ENCODE results near the gene PBRM1. TPM values are rescaled to one million over a fixed set of nuclear protein-coding genes. Genes with fewer than 3 reads are reported as not detected.
A peak's percentile ranks its signal among the peaks of the same experiment; 100 is the strongest.

Gene PBRM1
- total and polyA plus RNA-seq, 7 experiments from 2014 or later, result 58.4 to 109 (median 76.9) TPM

DNA sequence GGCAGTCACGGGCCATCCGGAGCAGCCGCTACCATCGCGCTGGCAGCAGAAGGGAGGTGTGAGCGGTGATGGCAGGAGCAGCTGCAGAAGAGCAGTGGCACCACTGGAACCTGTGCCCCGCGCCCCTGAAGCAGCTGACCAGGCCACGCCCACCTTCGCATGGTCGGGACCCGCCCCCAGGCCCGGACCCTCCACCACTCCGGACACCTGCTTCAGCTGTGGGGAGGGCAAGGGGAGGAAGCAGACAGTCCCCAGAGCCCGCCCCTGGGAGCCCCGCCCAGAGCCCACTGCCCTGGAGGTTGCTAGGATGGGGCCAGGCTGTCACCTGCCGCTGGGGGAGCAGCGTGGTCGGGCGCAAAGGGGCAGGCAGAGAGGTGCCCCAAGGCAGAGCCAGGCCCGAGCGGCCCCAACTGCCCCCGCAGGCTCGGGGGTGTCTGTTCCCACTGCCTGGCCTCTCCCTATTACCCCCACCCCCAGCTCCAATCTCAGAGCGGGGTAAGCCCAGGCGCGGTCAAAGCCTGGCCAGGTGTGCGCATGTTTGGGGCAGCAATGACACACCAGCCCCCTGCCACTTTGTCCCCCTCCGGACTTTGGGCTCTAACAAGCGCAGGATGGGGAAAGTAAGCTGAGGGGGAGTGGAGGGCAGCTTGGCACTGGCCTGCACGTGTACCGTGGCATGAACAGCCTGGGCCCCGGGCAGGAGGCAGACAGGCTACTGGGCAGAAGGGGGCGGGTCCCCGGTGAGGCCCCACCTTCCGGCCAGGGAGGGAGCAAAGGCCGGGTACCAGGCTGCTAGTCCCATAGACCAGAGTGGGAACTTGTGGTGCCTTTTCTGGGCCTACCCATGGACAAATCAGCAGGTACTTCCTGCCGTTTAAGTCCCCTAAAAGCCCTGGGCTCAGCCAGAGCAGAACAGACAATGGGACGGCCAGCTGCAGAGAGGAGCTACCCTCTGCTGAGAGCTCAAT is 28.9 kb upstream of the PBRM1 start:
- Mint-ChIP-seq H3K36me3 (peaks cover 0 to 14% (median 5%) of the 10 kb centered on the region in 5 donors), H3K4me1 (peaks cover 2 to 12% (median 9%) of the 10 kb centered on the region in 7 donors), H3K27ac (no peak overlapping the region), H3K9me3 (peaks cover 0 to 3% (median 0%) of the 10 kb centered on the region in 11 donors), H3K4me3 (no peak overlapping the region), H3K27me3 (no peaks in the 10 kb centered on the region)
- Histone ChIP-seq H3K9me3 (ENCODE audit: control insufficient read depth in 2 of 3, low read length in 3 of 3) (no peaks in the 10 kb centered on the region), H3K27ac (ENCODE audit: low read depth, low read length) (no peak overlapping the region), H3K4me1 (ENCODE audit: control insufficient read depth in 2 of 2, insufficient read depth in 2 of 2, low read length in 2 of 2) (no peaks in the 10 kb centered on the region), H3K36me3 (ENCODE audit: control insufficient read depth in 2 of 3, insufficient read depth in 3 of 3, low read length in 3 of 3) (peaks cover 0 to 4% (median 0%) of the 10 kb centered on the region in 3 experiments), H3K4me3 (ENCODE audit: low read length) (no peak overlapping the region), H3K27me3 (ENCODE audit: control insufficient read depth in 2 of 2, insufficient read depth in 2 of 2, low read length in 2 of 2) (no peaks in the 10 kb centered on the region)
- ATAC-seq (no peak), DNase-seq (no peak)
- intact Hi-C loops (cut with micrococcal nuclease), result no loop called here
- ChIA-PET POLR2A (interaction anchor here (0.6 to 1.7 kb wide), 2 partner anchors 8 to 516 kb away, joined by 3 to 8 read pairs; partner anchors contain the start of genes GLT8D1 and SPCS1), CTCF (no interaction called here)

DNA sequence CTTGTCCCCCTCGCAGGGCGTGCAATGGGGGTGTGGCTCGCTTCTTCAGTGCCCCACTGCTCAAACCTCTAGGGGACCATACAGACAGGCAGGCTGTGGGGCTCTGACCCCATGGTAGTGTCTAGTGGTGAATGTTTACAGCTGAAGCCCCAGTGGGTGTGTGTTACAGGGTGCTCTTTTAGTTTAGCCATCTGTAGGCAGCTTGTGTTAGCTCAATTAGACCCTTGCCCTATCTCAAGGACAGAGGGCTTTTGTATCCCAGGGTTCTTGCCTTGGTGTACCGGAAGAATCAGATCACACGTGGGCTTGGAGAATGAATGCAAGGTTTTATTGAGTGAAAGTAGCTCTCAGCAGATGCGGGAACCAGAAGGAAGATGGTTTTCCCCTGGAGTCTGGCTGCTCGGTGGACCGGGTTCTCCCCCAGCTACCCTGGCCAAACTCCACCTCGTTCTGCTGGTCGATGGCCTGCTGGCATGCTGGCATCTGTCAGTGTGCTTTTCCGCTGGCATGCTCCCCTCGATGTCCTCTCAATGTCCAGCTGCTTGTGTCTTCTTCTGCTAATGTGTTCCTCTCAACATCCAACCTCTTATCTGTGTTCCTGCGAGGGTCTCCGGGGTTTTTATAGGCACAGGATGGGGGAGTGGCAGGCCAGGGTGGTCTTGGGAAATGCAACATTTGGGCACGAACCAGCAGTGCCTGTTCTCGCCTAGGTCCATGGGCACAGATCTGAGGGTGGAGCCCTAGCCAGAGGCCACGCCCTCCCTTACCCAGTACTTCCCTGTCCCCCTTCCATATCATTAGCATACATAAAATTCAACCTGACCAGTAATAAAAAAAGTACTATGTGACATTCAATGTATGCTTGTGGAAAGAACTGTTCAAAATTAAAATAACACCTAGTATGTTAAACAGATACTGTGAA is 26.8 kb upstream of the PBRM1 start:
- H3K27me3 ChIP-seq (ENCODE audit: control insufficient read depth in 2 of 2, insufficient read depth in 2 of 2, low read length in 2 of 2), result no peaks in the 10 kb centered on the region
- ChIA-PET POLR2A (no interaction called here), CTCF (no interaction called here)
- H3K4me3 ChIP-seq (ENCODE audit: low read length), result no peak overlapping the region
- Mint-ChIP-seq H3K27ac (peak overlapping the region in 4 of 9 donors; percentile 14 to 29 (median 24)), H3K27me3 (no peaks in the 10 kb centered on the region), H3K9me3 (no peaks in the 10 kb centered on the region), H3K4me1 (peaks cover 5 to 15% (median 12%) of the 10 kb centered on the region in 7 donors), H3K4me3 (no peak overlapping the region), H3K36me3 (peaks cover 0 to 16% (median 8%) of the 10 kb centered on the region in 5 donors)
- H3K27ac ChIP-seq (ENCODE audit: low read depth, low read length), result no peak overlapping the region
- H3K4me1 ChIP-seq (ENCODE audit: control insufficient read depth in 2 of 2, insufficient read depth in 2 of 2, low read length in 2 of 2), result peaks cover 3 to 5% of the 10 kb centered on the region in 2 donors
- no peaks in the 10 kb centered on the region for H3K9me3 ChIP-seq (ENCODE audit: control insufficient read depth in 2 of 3, low read length in 3 of 3)
- ATAC-seq (no peak), DNase-seq (no peak)
- peaks cover 0 to 18% (median 6%) of the 10 kb centered on the region in 3 experiments for H3K36me3 ChIP-seq (ENCODE audit: control insufficient read depth in 2 of 3, insufficient read depth in 3 of 3, low read length in 3 of 3)
- intact Hi-C loops (cut with micrococcal nuclease), result no loop called here

DNA sequence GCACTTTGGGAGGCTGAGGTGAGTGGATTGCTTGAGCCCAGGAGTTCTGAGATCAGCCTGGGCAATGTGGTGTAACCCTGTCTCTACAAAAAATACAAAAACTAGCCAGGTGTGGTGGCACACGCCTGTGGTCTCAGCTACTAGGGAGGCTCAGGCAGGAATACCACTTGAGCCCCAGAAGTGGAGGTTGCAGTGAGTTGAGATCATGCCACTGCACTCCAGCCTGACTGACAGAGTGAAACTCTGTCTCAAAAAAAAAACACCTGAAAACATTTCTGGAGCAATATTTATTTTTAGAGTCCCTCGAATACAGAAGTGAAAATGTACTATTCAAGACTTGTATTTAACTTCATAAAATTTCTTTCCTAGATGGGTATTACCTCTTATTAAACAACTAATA is 24.8 kb upstream of the PBRM1 start:
- Histone ChIP-seq H3K27me3 (ENCODE audit: control insufficient read depth in 2 of 2, insufficient read depth in 2 of 2, low read length in 2 of 2) (no peaks in the 10 kb centered on the region), H3K4me1 (ENCODE audit: control insufficient read depth in 2 of 2, insufficient read depth in 2 of 2, low read length in 2 of 2) (peaks cover 14 to 15% of the 10 kb centered on the region in 2 donors), H3K9me3 (ENCODE audit: control insufficient read depth in 2 of 3, low read length in 3 of 3) (no peaks in the 10 kb centered on the region), H3K27ac (ENCODE audit: low read depth, low read length) (no peak overlapping the region), H3K36me3 (ENCODE audit: control insufficient read depth in 2 of 3, insufficient read depth in 3 of 3, low read length in 3 of 3) (peaks cover 0 to 24% (median 6%) of the 10 kb centered on the region in 3 experiments), H3K4me3 (ENCODE audit: low read length) (no peak overlapping the region)
- H3K27me3 Mint-ChIP-seq, result no peaks in the 10 kb centered on the region
- no peak overlapping the region for H3K4me3 Mint-ChIP-seq
- no peak for DNase-seq
- peaks cover 0 to 11% (median 3%) of the 10 kb centered on the region in 5 donors for H3K36me3 Mint-ChIP-seq
- peaks cover 8 to 22% (median 18%) of the 10 kb centered on the region in 7 donors for H3K4me1 Mint-ChIP-seq
- H3K9me3 Mint-ChIP-seq, result no peaks in the 10 kb centered on the region
- ChIA-PET CTCF (no interaction called here), POLR2A (no interaction called here)
- intact Hi-C loops (cut with micrococcal nuclease), result no loop called here
- no peak for ATAC-seq
- peak overlapping the region in 1 of 9 donors; percentile 25 for H3K27ac Mint-ChIP-seq

DNA sequence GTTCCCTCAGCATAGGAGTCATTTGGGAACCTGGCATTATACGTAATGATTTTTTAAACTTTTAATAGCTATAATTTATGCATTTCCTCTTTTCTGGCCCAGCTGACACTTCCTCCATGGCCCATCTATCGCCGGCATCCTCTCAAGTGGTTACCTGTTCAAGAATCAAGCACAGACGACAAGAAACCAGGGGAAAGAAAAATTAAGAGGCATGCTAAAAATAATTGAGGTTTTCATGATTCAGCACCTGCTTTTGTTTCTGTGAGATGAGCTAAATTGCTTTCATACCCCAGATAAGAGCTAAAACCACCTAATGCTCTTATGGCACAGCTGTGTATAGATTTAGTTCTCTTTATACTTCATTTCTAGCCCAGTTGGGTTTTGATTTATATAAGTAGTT is 21.9 kb upstream of the PBRM1 start:
- Mint-ChIP-seq H3K36me3 (peaks cover 0 to 8% (median 3%) of the 10 kb centered on the region in 5 donors), H3K27ac (peak overlapping the region in 8 of 9 donors; percentile 8 to 93 (median 76)), H3K9me3 (no peaks in the 10 kb centered on the region), H3K4me1 (peaks cover 21 to 39% (median 35%) of the 10 kb centered on the region in 7 donors), H3K4me3 (peak overlapping the region; percentile 63 to 95 (median 73)), H3K27me3 (no peaks in the 10 kb centered on the region)
- H3K4me1 ChIP-seq (ENCODE audit: control insufficient read depth in 2 of 2, insufficient read depth in 2 of 2, low read length in 2 of 2), result peaks cover 25 to 33% of the 10 kb centered on the region in 2 donors
- ChIA-PET CTCF (no interaction called here), POLR2A (interaction anchor here (0.8 to 4.1 kb wide), 4 partner anchors 13 to 366 kb away, joined by 3 to 33 read pairs (median 10); partner anchors contain the start of genes GNL3, NEK4 and PBRM1)
- H3K4me3 ChIP-seq (ENCODE audit: low read length), result no peak overlapping the region
- H3K9me3 ChIP-seq (ENCODE audit: control insufficient read depth in 2 of 3, low read length in 3 of 3), result no peaks in the 10 kb centered on the region
- H3K27me3 ChIP-seq (ENCODE audit: control insufficient read depth in 2 of 2, insufficient read depth in 2 of 2, low read length in 2 of 2), result no peaks in the 10 kb centered on the region
- no peak for DNase-seq
- H3K27ac ChIP-seq (ENCODE audit: low read depth, low read length), result peak overlapping the region; percentile 93
- intact Hi-C loops (cut with micrococcal nuclease), result loop anchor here (2.0 to 10.0 kb wide), 3 partner anchors 13 to 653 kb away; partner anchors contain the start of genes DUSP7 (in 1 of the 2) and STIMATE (in 1 of the 2)
- peaks cover 0 to 24% (median 6%) of the 10 kb centered on the region in 3 experiments for H3K36me3 ChIP-seq (ENCODE audit: control insufficient read depth in 2 of 3, insufficient read depth in 3 of 3, low read length in 3 of 3)
- ATAC-seq, result no peak

DNA sequence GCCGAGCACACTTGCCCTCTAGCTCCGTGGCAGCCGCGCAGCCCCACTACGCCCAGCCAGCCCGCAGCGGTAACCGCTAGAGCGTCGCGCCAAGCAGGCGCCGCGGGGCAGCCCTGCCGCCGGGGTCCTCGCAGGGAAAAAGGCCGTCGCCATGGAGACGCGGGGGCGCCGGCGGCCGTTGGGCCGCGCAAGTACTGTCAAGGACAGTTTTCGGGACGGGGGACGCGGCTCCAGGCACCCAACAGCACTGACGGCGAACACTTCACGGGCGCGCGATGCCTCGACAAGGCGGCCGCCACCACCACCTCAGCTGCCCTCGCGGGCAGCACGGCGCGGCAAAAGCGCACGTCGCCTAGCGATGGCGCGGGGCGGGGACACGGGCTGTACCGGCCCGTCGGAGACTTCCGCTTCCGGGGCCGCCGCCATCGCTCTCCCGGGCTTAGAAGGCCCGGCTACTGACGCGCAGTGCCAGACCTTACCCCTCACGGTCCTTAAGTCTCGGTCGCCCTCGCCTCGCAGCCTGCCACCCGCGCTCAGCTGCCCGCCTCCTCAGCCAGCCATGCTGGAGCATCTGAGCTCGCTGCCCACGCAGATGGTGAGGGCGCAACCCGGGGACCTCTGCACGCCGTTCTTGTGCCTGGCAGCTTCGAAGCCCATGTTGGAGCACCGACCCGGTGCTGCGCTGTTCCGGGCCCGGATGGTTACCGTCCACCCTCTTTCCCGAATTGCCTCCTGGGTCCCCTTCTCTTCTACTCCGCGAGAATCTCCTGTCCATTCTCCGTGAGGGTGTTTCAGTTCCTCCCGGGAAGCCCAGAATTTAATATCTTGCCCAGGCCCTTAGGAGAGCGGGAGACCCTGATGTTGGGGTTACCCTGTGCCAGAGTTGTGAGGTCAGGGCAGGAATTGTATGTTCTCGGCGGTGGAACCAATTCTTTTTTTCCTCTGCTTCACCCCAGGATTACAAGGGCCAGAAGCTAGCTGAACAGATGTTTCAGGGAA is 20.3 kb upstream of the PBRM1 start, which contains the start of the genes GLT8D1 and SPCS1:
Gene GLT8D1 (minus strand): TSS at position 104 of the 999 bp plus-strand sequence. CDS start 5,331 bp downstream, outside the sequence.
Gene SPCS1 (plus strand): TSS at position 419 of the 999 bp plus-strand sequence. CDS start 141 bp downstream, at position 560.
- H3K27ac ChIP-seq (ENCODE audit: low read depth, low read length), result peak within 1 kb of the TSS; percentile 93
- H3K4me3 ChIP-seq (ENCODE audit: low read length), result peak within 1 kb of the TSS; percentile 97
- Mint-ChIP-seq H3K36me3 (peaks cover 0 to 10% (median 3%) of the 10 kb centered on the region in 5 donors), H3K9me3 (no peaks in the 10 kb centered on the region), H3K27me3 (no peaks in the 10 kb centered on the region), H3K4me1 (peaks cover 21 to 46% (median 40%) of the 10 kb centered on the region in 7 donors), H3K4me3 (peak within 1 kb of the TSS; percentile 89 to 96 (median 94)), H3K27ac (peak within 1 kb of the TSS; percentile 90 to 97 (median 95))
- intact Hi-C loops (cut with micrococcal nuclease), result loop anchor here (1.0 to 10.0 kb wide), 9 partner anchors 15 to 651 kb away; partner anchors contain the start of genes GNL3 (in 2 of the 2), NEK4 (in 2 of the 2), UQCC5 (in 2 of the 2) and DUSP7 (in 1 of the 2)
- no peaks in the 10 kb centered on the region for H3K9me3 ChIP-seq (ENCODE audit: control insufficient read depth in 2 of 3, low read length in 3 of 3)
- H3K36me3 ChIP-seq (ENCODE audit: control insufficient read depth in 2 of 3, insufficient read depth in 3 of 3, low read length in 3 of 3), result peaks cover 0 to 24% (median 6%) of the 10 kb centered on the region in 3 experiments
- H3K27me3 ChIP-seq (ENCODE audit: control insufficient read depth in 2 of 2, insufficient read depth in 2 of 2, low read length in 2 of 2), result no peaks in the 10 kb centered on the region
- peaks cover 25 to 33% of the 10 kb centered on the region in 2 donors for H3K4me1 ChIP-seq (ENCODE audit: control insufficient read depth in 2 of 2, insufficient read depth in 2 of 2, low read length in 2 of 2)
- ChIA-PET CTCF (interaction anchor here (1.7 kb wide), 1 partner anchor 15 kb away, joined by 9 read pairs; no protein-coding TSS in a partner anchor), POLR2A (interaction anchor here (0.7 to 4.1 kb wide), 7 partner anchors 9 to 251 kb away, joined by 3 to 33 read pairs (median 8); partner anchors contain the start of genes GNL3, NEK4, NISCH and PBRM1)
- DNase-seq (peak; percentile 83 to 96 (median 91)), ATAC-seq (peak; percentile 94)
